CD4-positive, alpha-beta T cell (primary cell): ENCODE data around the gene SORL1. TPM values are rescaled to one million over a fixed set of nuclear protein-coding genes. Genes with fewer than 3 reads are reported as not detected.

Experiments
- ATAC-seq: fragments of 200-7000 bp; cut with Tn5 transposase; one replicate; pipeline ENCODE4 v1.10.0; 2022; ENCODE audit warnings: mild to moderate bottlenecking; ENCODE audit not compliant: poor library complexity
- CTCF ChIA-PET: fragments of 350-600 bp; sonication (Branson Sonifier 250); formaldehyde crosslinking; loops from one replicate; lab custom pipeline; 2021; ENCODE audit warnings: antibody characterized with exemption, inconsistent platforms; lab: Charles Lee
- POLR2A ChIA-PET: fragments of 350-600 bp; sonication (Branson Sonifier 250); formaldehyde crosslinking; loops from one replicate; lab custom pipeline; 2021; ENCODE audit warnings: antibody characterized with exemption, inconsistent platforms; lab: Charles Lee
- DNase-seq, 14 experiments: peaks; one replicate each; pipeline ENCODE4 v3.0.0-alpha.2; 2013 to 2020; ENCODE audit warnings: mixed read lengths in 2 of 14
- H3K27ac ChIP-seq, 2 donors: one replicate each; pipeline versions ENCODE4 v1.5.1 to v1.7.0; 2013; ENCODE audit warnings: low read length in 2 of 2, low read depth in 1 of 2, mild to moderate bottlenecking in 1 of 2
- H3K27me3 ChIP-seq, 2 experiments: 1 replicate in 1 of 2; 2 replicates in 1 of 2; pipeline versions ENCODE4 v1.6.1 to v1.7.0; 2013; ENCODE audit warnings: low read length in 2 of 2, control low read depth in 1 of 2, mild to moderate bottlenecking in 1 of 2, moderate library complexity in 1 of 2; ENCODE audit not compliant: insufficient read depth in 2 of 2, control insufficient read depth in 1 of 2
- H3K36me3 ChIP-seq: one replicate; pipeline ENCODE4 v1.6.1; 2013; ENCODE audit warnings: low read length, control low read depth; ENCODE audit not compliant: insufficient read depth
- H3K4me1 ChIP-seq: one replicate; pipeline ENCODE4 v1.6.1; 2013; ENCODE audit warnings: low read length, control low read depth; ENCODE audit not compliant: insufficient read depth
- H3K4me3 ChIP-seq: one replicate; pipeline ENCODE4 v1.5.1; 2013; ENCODE audit warnings: mild to moderate bottlenecking, low read length, moderate library complexity
- H3K9me3 ChIP-seq, 2 experiments: 1 replicate in 1 of 2; 2 replicates in 1 of 2; pipeline versions ENCODE4 v1.6.1 to v1.7.0; 2013; ENCODE audit warnings: low read length in 2 of 2, mild to moderate bottlenecking in 2 of 2, control low read depth in 1 of 2, moderate library complexity in 1 of 2; ENCODE audit not compliant: control insufficient read depth in 1 of 2, insufficient read depth in 1 of 2
- H3K27ac Mint-ChIP-seq: one replicate; pipeline ENCODE4 v1.8.0; 2020; ENCODE audit warnings: mixed read lengths
- H3K27me3 Mint-ChIP-seq: one replicate; pipeline ENCODE4 v1.8.0; 2021; ENCODE audit warnings: mixed read lengths
- H3K36me3 Mint-ChIP-seq: one replicate; pipeline ENCODE4 v1.8.0; 2021; ENCODE audit warnings: low read depth, mixed read lengths
- H3K4me1 Mint-ChIP-seq: one replicate; pipeline ENCODE4 v1.8.0; 2021; ENCODE audit warnings: low read depth, mixed read lengths
- H3K4me3 Mint-ChIP-seq: one replicate; pipeline ENCODE4 v1.8.0; 2020; ENCODE audit warnings: mild to moderate bottlenecking, mixed read lengths
- H3K9me3 Mint-ChIP-seq: one replicate; pipeline ENCODE4 v1.8.0; 2020; ENCODE audit warnings: mixed read lengths
- intact Hi-C, 2 experiments: fragments of 100-400 bp; cut with DNase I in 1 of 2; cut with micrococcal nuclease in 1 of 2; formaldehyde crosslinking; loops; one replicate each; pipeline versions ENCODE4 v1.15.1 to v1.9.0; 2023 to 2025; cut with DNase I, micrococcal nuclease
- total RNA-seq, 174 experiments: library from RNA in 2 of 174; stranded (reverse) in 2 of 174; gene quantifications; one replicate each; pipeline ENCODE4 v1.2.3 and lab custom pipeline; 2021 to 2026
- TF ChIP-seq, protein P1 (sequence below): fragments of 200-600 bp; IDR thresholded peaks from one replicate; pipeline ENCODE4 v1.8.0; 2022; ENCODE audit warnings: antibody characterized with exemption, mild to moderate bottlenecking

Gene SORL1
- total RNA-seq, 2 experiments from 2014 or later = 235 to 241 TPM

DNA sequence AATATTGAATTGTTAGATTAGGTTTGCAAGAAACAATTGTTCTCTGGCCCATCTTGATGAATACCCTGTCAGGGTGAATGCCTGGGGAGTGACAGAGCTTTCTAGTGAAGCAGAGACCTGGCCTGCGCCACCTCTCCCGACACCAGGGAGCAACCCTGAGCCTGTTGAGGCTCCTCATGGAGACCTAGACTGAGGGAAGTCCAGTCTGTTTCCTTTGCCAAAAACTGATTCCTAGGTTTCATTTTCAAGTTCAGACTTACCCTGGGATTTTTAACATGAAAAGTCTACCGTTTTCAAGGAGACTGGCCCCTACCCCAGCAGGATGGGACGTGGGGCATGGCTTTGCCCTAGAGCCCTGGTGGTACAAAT is 174.4 kb downstream of the SORL1 start:
- no peak overlapping the region for H3K4me3 ChIP-seq
- Mint-ChIP-seq H3K4me1 (no peaks in the 10 kb centered on the region), H3K9me3 (no peaks in the 10 kb centered on the region), H3K27ac (no peak overlapping the region), H3K4me3 (no peak overlapping the region), H3K36me3 (peaks cover 100% of the 10 kb centered on the region), H3K27me3 (no peaks in the 10 kb centered on the region)
- intact Hi-C loops = no loop called here
- TF ChIP-seq, protein P1, sequence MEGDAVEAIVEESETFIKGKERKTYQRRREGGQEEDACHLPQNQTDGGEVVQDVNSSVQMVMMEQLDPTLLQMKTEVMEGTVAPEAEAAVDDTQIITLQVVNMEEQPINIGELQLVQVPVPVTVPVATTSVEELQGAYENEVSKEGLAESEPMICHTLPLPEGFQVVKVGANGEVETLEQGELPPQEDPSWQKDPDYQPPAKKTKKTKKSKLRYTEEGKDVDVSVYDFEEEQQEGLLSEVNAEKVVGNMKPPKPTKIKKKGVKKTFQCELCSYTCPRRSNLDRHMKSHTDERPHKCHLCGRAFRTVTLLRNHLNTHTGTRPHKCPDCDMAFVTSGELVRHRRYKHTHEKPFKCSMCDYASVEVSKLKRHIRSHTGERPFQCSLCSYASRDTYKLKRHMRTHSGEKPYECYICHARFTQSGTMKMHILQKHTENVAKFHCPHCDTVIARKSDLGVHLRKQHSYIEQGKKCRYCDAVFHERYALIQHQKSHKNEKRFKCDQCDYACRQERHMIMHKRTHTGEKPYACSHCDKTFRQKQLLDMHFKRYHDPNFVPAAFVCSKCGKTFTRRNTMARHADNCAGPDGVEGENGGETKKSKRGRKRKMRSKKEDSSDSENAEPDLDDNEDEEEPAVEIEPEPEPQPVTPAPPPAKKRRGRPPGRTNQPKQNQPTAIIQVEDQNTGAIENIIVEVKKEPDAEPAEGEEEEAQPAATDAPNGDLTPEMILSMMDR = no peak
- CTCF ChIA-PET = no interaction called here
- ATAC-seq (no peak), DNase-seq (no peak)
- POLR2A ChIA-PET = no interaction called here
- no peak overlapping the region for H3K27ac ChIP-seq
- no peaks in the 10 kb centered on the region for H3K4me1 ChIP-seq
- peaks cover 99% of the 10 kb centered on the region for H3K36me3 ChIP-seq
- H3K27me3 ChIP-seq = no peaks in the 10 kb centered on the region
- no peaks in the 10 kb centered on the region for H3K9me3 ChIP-seq

- no peak for DNase-seq
- no peak overlapping the region for H3K4me3 Mint-ChIP-seq
- TF ChIP-seq, protein P1 = no peak
- peaks cover 99% of the 10 kb centered on the region for H3K36me3 ChIP-seq
- no peak overlapping the region for H3K4me3 ChIP-seq
- no peak overlapping the region for H3K27ac Mint-ChIP-seq
- intact Hi-C loops = no loop called here
- POLR2A ChIA-PET = no interaction called here
- no peak overlapping the region for H3K27ac ChIP-seq
- H3K4me1 Mint-ChIP-seq = no peaks in the 10 kb centered on the region
- no peaks in the 10 kb centered on the region for H3K9me3 Mint-ChIP-seq
- H3K9me3 ChIP-seq = no peaks in the 10 kb centered on the region
- CTCF ChIA-PET = no interaction called here
- no peak for ATAC-seq
- H3K27me3 ChIP-seq = no peaks in the 10 kb centered on the region
- no peaks in the 10 kb centered on the region for H3K4me1 ChIP-seq
- H3K36me3 Mint-ChIP-seq = peaks cover 100% of the 10 kb centered on the region
- H3K27me3 Mint-ChIP-seq = no peaks in the 10 kb centered on the region
Measured at GRCh38 chr11:121626980-121627379, 174.9 kb downstream of the SORL1 start.

DNA sequence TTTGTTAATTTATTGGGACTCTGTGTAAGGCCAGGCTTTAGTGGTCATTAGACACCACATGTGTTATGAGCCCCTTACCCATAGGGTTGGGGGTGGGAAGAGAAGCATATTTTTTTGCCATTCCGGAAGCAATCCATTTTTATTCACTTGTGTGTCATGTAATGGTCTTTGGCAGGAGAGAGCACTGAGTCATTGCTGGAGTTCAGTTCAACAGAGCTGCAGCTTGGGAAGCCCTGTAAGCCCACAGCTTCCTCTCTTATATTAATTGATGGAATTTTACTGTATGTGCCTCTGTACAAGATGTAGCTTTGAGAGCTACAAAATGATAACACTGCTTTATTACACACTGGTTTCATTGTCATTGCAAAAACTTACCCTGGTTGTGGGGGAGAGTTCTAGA is 177.9 kb downstream of the SORL1 start:
- Histone ChIP-seq H3K36me3 (peaks cover 84% of the 10 kb centered on the region), H3K4me3 (no peak overlapping the region), H3K4me1 (no peaks in the 10 kb centered on the region), H3K9me3 (no peaks in the 10 kb centered on the region), H3K27me3 (no peaks in the 10 kb centered on the region), H3K27ac (no peak overlapping the region)
- Mint-ChIP-seq H3K27me3 (no peaks in the 10 kb centered on the region), H3K36me3 (peaks cover 94% of the 10 kb centered on the region), H3K4me3 (no peak overlapping the region), H3K4me1 (no peaks in the 10 kb centered on the region), H3K27ac (peak overlapping the region; percentile 28), H3K9me3 (no peaks in the 10 kb centered on the region)
- intact Hi-C loops = no loop called here
- ATAC-seq (no peak), DNase-seq (no peak)
- POLR2A ChIA-PET = no interaction called here
- TF ChIP-seq, protein P1 = no peak
- CTCF ChIA-PET = no interaction called here
